CD8-positive, alpha-beta memory T cell (primary cell): ENCODE results near the gene ZNF582. TPM values are rescaled to one million over a fixed set of nuclear protein-coding genes. Genes with fewer than 3 reads are reported as not detected.
A peak's percentile ranks its signal among the peaks of the same experiment; 100 is the strongest.

ENCODE experiments used
- CTCF ChIA-PET: fragments of 350-600 bp; sonication (Branson Sonifier 250); formaldehyde crosslinking; loops from one replicate; lab custom pipeline; 2021; ENCODE audit warnings: antibody characterized with exemption; lab: Charles Lee
- POLR2A ChIA-PET: fragments of 350-600 bp; sonication (Branson Sonifier 250); formaldehyde crosslinking; loops from one replicate; lab custom pipeline; 2021; ENCODE audit warnings: antibody characterized with exemption; lab: Charles Lee
- DNase-seq, 5 donors: peaks; one replicate each; pipeline versions ENCODE4 v3.0.0 to v3.0.0-alpha.2; 2020 to 2022; ENCODE audit warnings: mixed read lengths in 1 of 5
- H3K27ac ChIP-seq: one replicate; pipeline ENCODE4 v1.7.0; 2013; ENCODE audit warnings: low read depth, mild to moderate bottlenecking, low read length, moderate library complexity
- H3K27me3 ChIP-seq: 2 replicates; pipeline ENCODE4 v1.7.0; 2013; ENCODE audit warnings: low read length, mild to moderate bottlenecking; ENCODE audit not compliant: insufficient read depth, poor library complexity, severe bottlenecking
- H3K36me3 ChIP-seq: 2 replicates; pipeline ENCODE4 v1.7.0; 2013; ENCODE audit warnings: mild to moderate bottlenecking, low read length, moderate library complexity; ENCODE audit not compliant: insufficient read depth
- H3K4me1 ChIP-seq: 2 replicates; pipeline ENCODE4 v1.7.0; 2013; ENCODE audit warnings: mild to moderate bottlenecking, low read length, moderate library complexity; ENCODE audit not compliant: insufficient read depth
- H3K4me3 ChIP-seq: 2 replicates; pipeline ENCODE4 v1.7.0; 2013; ENCODE audit warnings: mild to moderate bottlenecking, low read length
- H3K9me3 ChIP-seq: 2 replicates; pipeline ENCODE4 v1.7.0; 2013; ENCODE audit warnings: mild to moderate bottlenecking, low read length
- H3K27ac Mint-ChIP-seq, 8 donors: one replicate each; pipeline ENCODE4 v1.8.0; 2020 to 2021; ENCODE audit warnings: mixed read lengths in 8 of 8, mild to moderate bottlenecking in 6 of 8, inconsistent platforms in 3 of 8, moderate library complexity in 3 of 8
- H3K27me3 Mint-ChIP-seq, 2 donors: one replicate each; pipeline ENCODE4 v1.8.0; 2020 to 2021; ENCODE audit warnings: mixed read lengths in 2 of 2, mild to moderate bottlenecking in 1 of 2, moderate library complexity in 1 of 2
- H3K36me3 Mint-ChIP-seq, 3 donors: one replicate each; pipeline ENCODE4 v1.8.0; 2020 to 2021; ENCODE audit warnings: mixed read lengths in 3 of 3, inconsistent platforms in 1 of 3, mild to moderate bottlenecking in 1 of 3
- H3K4me1 Mint-ChIP-seq, 3 donors: one replicate each; pipeline ENCODE4 v1.8.0; 2020 to 2021; ENCODE audit warnings: mixed read lengths in 3 of 3, inconsistent platforms in 1 of 3, mild to moderate bottlenecking in 1 of 3
- H3K4me3 Mint-ChIP-seq, 7 donors: one replicate each; pipeline ENCODE4 v1.8.0; 2020 to 2021; ENCODE audit warnings: mixed read lengths in 7 of 7, mild to moderate bottlenecking in 6 of 7, moderate library complexity in 4 of 7, inconsistent platforms in 2 of 7
- H3K9me3 Mint-ChIP-seq, 5 donors: one replicate each; pipeline ENCODE4 v1.8.0; 2020 to 2022; ENCODE audit warnings: mixed read lengths in 5 of 5, mild to moderate bottlenecking in 3 of 5, moderate library complexity in 2 of 5, inconsistent platforms in 1 of 5
- polyA plus RNA-seq: library from polyadenylated mRNA; unstranded; fragments of 300-500 nt; fragmentation: Illumina TruSeq; gene quantifications from one replicate; pipeline ENCODE4 v1.2.3, GENCODE V29; 2021
- total RNA-seq, 2 experiments: library from RNA; stranded (reverse); gene quantifications; one replicate each; pipeline ENCODE4 v1.2.3, GENCODE V29; 2021

Gene ZNF582
- total and polyA plus RNA-seq, 3 experiments from 2014 or later: 2.1 to 9.0 (median 2.6) TPM

GRCh38 chr19:56369886-56370676 is 23.3 kb downstream of the ZNF582 start:
- H3K4me1 Mint-ChIP-seq: peaks cover 20 to 29% (median 22%) of the 10 kb centered on the region in 3 donors
- POLR2A ChIA-PET: no interaction called here
- H3K27ac ChIP-seq: no peak overlapping the region
- CTCF ChIA-PET: no interaction called here
- H3K9me3 ChIP-seq: peaks cover 12% of the 10 kb centered on the region
- peaks cover 9% of the 10 kb centered on the region for H3K4me1 ChIP-seq
- peaks cover 9% of the 10 kb centered on the region for H3K36me3 ChIP-seq
- no peak overlapping the region for H3K27ac Mint-ChIP-seq
- no peak overlapping the region for H3K4me3 ChIP-seq
- no peaks in the 10 kb centered on the region for H3K27me3 ChIP-seq
- peaks cover 18 to 65% (median 64%) of the 10 kb centered on the region in 3 donors for H3K36me3 Mint-ChIP-seq
- H3K9me3 Mint-ChIP-seq: peaks cover 35 to 72% (median 46%) of the 10 kb centered on the region in 5 donors
- no peak for DNase-seq
- peak overlapping the region in 4 of 7 donors; percentile 32 to 48 (median 46) for H3K4me3 Mint-ChIP-seq
- peaks cover 0 to 3% of the 10 kb centered on the region in 2 donors for H3K27me3 Mint-ChIP-seq

DNA sequence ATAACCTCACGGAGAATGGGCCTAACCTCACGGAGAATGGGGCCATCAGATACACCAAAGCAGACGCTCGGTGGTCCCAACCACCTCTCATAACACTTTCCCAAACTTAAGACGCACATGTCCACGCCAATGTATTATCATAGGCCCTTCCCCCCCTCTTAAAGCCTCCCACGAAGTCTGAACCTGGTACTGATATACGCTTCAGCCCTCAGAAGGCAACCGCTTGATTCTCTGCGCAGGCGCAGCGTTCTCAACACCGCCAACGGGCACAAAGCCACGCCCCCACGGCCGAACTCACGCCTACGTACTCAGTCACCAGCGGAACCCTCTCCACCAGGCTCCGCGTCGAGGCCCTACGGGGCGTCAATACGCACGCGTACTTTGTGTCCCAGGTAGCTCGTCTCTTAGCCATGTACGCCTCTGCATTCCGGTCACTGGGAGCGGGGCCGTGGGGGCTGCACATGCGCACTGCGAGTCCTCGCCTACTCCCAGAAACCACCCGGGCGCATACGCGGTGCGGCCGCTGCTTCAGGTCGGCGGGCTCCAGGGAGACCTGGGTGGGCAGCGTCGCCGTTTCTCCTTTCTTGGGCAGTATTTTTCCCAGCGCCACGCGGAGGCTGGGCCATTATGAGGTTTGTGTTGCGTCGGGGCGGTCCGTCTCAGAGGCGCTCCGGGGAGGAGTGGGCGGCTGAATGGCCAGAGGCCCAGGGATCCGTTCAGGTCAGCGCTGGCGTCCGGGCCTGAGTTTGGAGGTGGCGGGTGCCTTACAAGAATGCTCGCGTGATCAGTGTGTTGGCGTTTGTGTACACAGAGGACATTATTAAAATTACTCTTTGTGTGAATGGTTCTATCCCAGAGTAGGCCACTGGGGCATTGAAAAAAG is 25.3 kb downstream of the ZNF582 start:
- DNase-seq: peak; percentile 56 to 83 (median 77)
- peaks cover 38 to 68% (median 44%) of the 10 kb centered on the region in 5 donors for H3K9me3 Mint-ChIP-seq
- H3K27ac Mint-ChIP-seq: peak overlapping the region; percentile 2 to 92 (median 83)
- ChIA-PET POLR2A (no interaction called here), CTCF (interaction anchor here (1.1 kb wide), 1 partner anchor 25 kb away, joined by 3 read pairs; the partner anchor contains the start of gene ZNF582)
- peak overlapping the region; percentile 49 for H3K4me3 ChIP-seq
- peak overlapping the region; percentile 44 for H3K27ac ChIP-seq
- H3K36me3 ChIP-seq: no peaks in the 10 kb centered on the region
- peaks cover 9% of the 10 kb centered on the region for H3K9me3 ChIP-seq
- H3K27me3 Mint-ChIP-seq: peaks cover 0 to 3% of the 10 kb centered on the region in 2 donors
- H3K36me3 Mint-ChIP-seq: peaks cover 2 to 56% (median 50%) of the 10 kb centered on the region in 3 donors
- H3K27me3 ChIP-seq: no peaks in the 10 kb centered on the region
- peak overlapping the region; percentile 83 to 94 (median 90) for H3K4me3 Mint-ChIP-seq
- peaks cover 20 to 29% (median 22%) of the 10 kb centered on the region in 3 donors for H3K4me1 Mint-ChIP-seq
- peaks cover 9% of the 10 kb centered on the region for H3K4me1 ChIP-seq

DNA sequence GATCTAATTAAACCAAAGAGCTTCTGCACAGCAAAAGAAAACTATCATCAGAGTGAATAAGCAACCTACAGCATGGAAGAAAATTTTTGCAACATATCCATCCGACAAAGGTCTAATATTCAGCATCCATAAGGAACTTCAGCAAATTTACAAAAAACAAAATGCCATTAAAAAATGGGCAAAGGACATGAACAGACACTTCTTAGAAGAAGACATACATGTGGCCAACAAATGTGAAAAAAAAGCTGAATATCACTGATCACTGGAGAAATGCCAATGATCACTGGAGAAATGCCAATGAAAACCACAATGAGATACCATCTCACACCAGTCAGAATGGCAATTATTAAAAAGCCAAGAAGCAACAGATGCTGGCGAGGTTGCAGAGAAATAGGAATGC is 32.5 kb downstream of the ZNF582 start:
- no peaks in the 10 kb centered on the region for H3K27me3 ChIP-seq
- POLR2A ChIA-PET: no interaction called here
- H3K4me3 ChIP-seq: no peak overlapping the region
- H3K9me3 ChIP-seq: peaks cover 11% of the 10 kb centered on the region
- H3K4me3 Mint-ChIP-seq: no peak overlapping the region
- peaks cover 0 to 3% of the 10 kb centered on the region in 2 donors for H3K27me3 Mint-ChIP-seq
- CTCF ChIA-PET: no interaction called here
- peaks cover 6 to 56% (median 22%) of the 10 kb centered on the region in 3 donors for H3K36me3 Mint-ChIP-seq
- no peak for DNase-seq
- no peak overlapping the region for H3K27ac ChIP-seq
- peaks cover 37 to 66% (median 55%) of the 10 kb centered on the region in 5 donors for H3K9me3 Mint-ChIP-seq
- no peaks in the 10 kb centered on the region for H3K36me3 ChIP-seq
- H3K4me1 Mint-ChIP-seq: no peaks in the 10 kb centered on the region
- H3K4me1 ChIP-seq: no peaks in the 10 kb centered on the region
- H3K27ac Mint-ChIP-seq: no peak overlapping the region

DNA sequence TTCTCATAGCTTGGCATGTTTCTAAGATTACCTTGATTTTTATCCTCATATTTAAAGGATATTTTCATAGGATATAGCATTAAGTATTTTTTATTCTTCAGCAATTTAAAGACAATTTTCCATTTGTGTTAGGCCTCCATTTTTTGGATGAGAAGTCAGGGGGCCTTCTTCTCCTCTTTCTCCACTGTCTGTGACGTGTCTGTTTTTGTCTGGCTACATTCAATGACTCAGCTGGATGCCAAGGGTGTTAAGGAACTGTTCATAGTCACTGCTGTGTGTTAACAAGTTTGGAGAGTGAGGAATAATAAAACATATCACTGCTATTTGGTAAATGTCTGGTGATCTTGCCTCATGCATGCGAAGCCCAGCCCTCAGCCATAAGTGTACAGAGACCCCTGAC is 36.4 kb downstream of the ZNF582 start:
- Histone ChIP-seq H3K36me3 (no peaks in the 10 kb centered on the region), H3K27ac (no peak overlapping the region), H3K27me3 (no peaks in the 10 kb centered on the region), H3K9me3 (no peaks in the 10 kb centered on the region), H3K4me1 (no peaks in the 10 kb centered on the region), H3K4me3 (no peak overlapping the region)
- Mint-ChIP-seq H3K27me3 (peaks cover 0 to 3% of the 10 kb centered on the region in 2 donors), H3K27ac (peak overlapping the region in 1 of 8 donors; percentile 30), H3K4me1 (no peaks in the 10 kb centered on the region), H3K36me3 (peaks cover 6 to 35% (median 15%) of the 10 kb centered on the region in 3 donors), H3K4me3 (no peak overlapping the region), H3K9me3 (peaks cover 15 to 43% (median 35%) of the 10 kb centered on the region in 5 donors)
- ChIA-PET POLR2A (no interaction called here), CTCF (no interaction called here)
- DNase-seq: no peak

DNA sequence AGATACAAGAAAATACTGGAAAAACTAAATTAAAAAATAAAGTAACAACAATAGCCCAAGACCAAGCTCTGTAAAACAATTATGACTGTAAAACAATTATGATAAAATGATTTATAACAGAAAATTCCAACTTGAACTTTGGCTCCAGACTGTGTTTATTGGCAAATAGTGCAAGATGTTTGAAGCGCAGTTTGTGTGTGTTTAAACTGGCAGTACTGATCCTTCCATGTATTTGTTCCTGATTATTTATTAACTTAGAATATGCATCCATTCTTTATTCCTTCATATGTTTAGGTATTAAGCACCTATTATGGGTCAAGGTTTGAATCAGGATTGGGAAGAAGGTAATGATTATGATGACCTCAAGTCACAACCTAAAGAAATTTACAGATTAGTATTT is 37.8 kb downstream of the ZNF582 start:
- H3K27ac Mint-ChIP-seq: no peak overlapping the region
- Histone ChIP-seq H3K4me1 (no peaks in the 10 kb centered on the region), H3K9me3 (no peaks in the 10 kb centered on the region), H3K27me3 (no peaks in the 10 kb centered on the region), H3K36me3 (no peaks in the 10 kb centered on the region), H3K4me3 (no peak overlapping the region), H3K27ac (no peak overlapping the region)
- peaks cover 0 to under 1% (median 0%) of the 10 kb centered on the region in 3 donors for H3K4me1 Mint-ChIP-seq
- POLR2A ChIA-PET: no interaction called here
- DNase-seq: no peak
- peaks cover 4 to 24% (median 10%) of the 10 kb centered on the region in 3 donors for H3K36me3 Mint-ChIP-seq
- no peak overlapping the region for H3K4me3 Mint-ChIP-seq
- CTCF ChIA-PET: no interaction called here
- H3K9me3 Mint-ChIP-seq: peaks cover 12 to 30% (median 25%) of the 10 kb centered on the region in 5 donors
- H3K27me3 Mint-ChIP-seq: peaks cover 0 to 3% of the 10 kb centered on the region in 2 donors

DNA sequence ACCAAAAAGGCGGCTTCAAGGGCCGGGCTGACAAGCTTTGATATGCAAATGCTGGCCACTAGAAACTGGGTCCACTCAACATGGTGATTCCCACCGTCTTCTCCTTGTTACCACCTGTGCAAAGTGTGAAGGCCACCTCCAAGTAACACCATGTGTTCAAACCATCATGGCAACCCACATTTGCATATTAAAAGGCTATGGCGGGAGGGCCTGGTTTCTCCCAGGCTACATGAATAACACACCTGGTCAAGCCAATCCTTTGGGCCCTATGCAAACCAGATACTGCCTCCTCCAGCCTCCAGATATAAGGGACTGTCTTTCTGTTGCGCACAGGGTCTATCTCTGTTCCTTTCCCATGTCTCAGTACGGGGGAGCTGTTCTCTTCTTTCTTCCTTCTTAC is 42.1 kb downstream of the ZNF582 start:
- Mint-ChIP-seq H3K4me3 (no peak overlapping the region), H3K4me1 (peaks cover 1 to 6% (median 4%) of the 10 kb centered on the region in 3 donors), H3K9me3 (no peaks in the 10 kb centered on the region), H3K36me3 (peaks cover 0 to 5% (median 0%) of the 10 kb centered on the region in 3 donors), H3K27ac (no peak overlapping the region), H3K27me3 (peaks cover 0 to 9% of the 10 kb centered on the region in 2 donors)
- Histone ChIP-seq H3K9me3 (no peaks in the 10 kb centered on the region), H3K4me3 (no peak overlapping the region), H3K4me1 (no peaks in the 10 kb centered on the region), H3K36me3 (no peaks in the 10 kb centered on the region), H3K27ac (no peak overlapping the region), H3K27me3 (no peaks in the 10 kb centered on the region)
- CTCF ChIA-PET: interaction anchor here (1.1 to 1.3 kb wide), 3 partner anchors 13 to 271 kb away, joined by 3 to 4 read pairs (median 3); no protein-coding TSS in a partner anchor
- POLR2A ChIA-PET: no interaction called here
- no peak for DNase-seq

GRCh38 chr19:56350416-56351045 is 42.8 kb downstream of the ZNF582 start:
- Mint-ChIP-seq H3K27me3 (peaks cover 0 to 13% of the 10 kb centered on the region in 2 donors), H3K4me1 (peaks cover 1 to 6% (median 4%) of the 10 kb centered on the region in 3 donors), H3K4me3 (no peak overlapping the region), H3K27ac (no peak overlapping the region), H3K9me3 (no peaks in the 10 kb centered on the region), H3K36me3 (no peaks in the 10 kb centered on the region)
- POLR2A ChIA-PET: no interaction called here
- Histone ChIP-seq H3K9me3 (no peaks in the 10 kb centered on the region), H3K4me3 (no peak overlapping the region), H3K36me3 (no peaks in the 10 kb centered on the region), H3K27ac (no peak overlapping the region), H3K4me1 (no peaks in the 10 kb centered on the region), H3K27me3 (no peaks in the 10 kb centered on the region)
- CTCF ChIA-PET: interaction anchor here (1.1 to 1.3 kb wide), 2 partner anchors 98 to 270 kb away, joined by 3 to 4 read pairs; no protein-coding TSS in a partner anchor
- peak in 4 of 5 donors; percentile 24 to 54 (median 34) for DNase-seq
